GM12873 (cell line): ENCODE results near the gene KCNMA1.

Experiments used
- TF ChIP-seq, protein P1 (sequence below): IDR thresholded peaks from 2 replicates; pipeline ENCODE4 v1.5.1; 2012; ENCODE audit warnings: low read depth, mild to moderate bottlenecking, moderate library complexity, low read length, control low read depth; ENCODE audit not compliant: insufficient read depth; ENCODE audit errors: missing control alignments

KCNMA1 gene

DNA sequence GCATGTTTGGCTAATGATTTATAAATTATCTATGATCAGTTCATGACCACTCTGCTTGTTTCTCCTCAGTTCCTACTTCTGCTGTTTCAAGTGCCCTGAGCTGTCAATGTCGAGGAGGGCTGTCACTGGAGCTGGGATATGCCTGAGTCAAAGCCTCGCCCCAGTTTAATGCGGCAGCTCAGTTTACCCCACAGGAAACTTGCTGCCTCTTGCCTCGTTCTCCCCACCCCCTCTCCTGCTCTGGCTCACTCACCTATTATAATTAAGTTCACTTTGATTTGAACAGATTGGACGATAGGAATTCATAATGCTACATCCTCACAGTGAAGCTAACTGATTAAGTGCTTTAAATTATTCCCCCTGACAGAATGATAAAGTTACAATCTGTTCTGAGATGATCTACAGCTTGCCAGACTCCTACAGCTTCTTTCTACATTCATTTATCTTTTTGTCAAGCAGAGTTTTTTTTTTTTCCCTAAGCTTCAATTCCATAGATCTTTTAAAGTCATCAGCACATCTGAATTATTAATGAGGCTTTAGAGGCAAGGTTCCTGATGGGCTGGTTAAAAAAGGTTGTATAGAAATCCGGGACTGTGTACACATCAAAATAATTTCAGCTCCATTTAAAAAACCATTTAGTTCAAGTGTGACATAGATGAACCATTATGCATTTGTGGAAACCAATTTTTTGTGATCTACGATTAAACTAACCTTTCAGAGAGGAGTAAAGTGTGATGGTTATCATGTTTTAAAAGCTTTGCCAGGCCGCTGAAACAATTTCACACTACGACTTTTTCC lies 758.3 kb downstream of the KCNMA1 start:
- TF ChIP-seq, protein P1, sequence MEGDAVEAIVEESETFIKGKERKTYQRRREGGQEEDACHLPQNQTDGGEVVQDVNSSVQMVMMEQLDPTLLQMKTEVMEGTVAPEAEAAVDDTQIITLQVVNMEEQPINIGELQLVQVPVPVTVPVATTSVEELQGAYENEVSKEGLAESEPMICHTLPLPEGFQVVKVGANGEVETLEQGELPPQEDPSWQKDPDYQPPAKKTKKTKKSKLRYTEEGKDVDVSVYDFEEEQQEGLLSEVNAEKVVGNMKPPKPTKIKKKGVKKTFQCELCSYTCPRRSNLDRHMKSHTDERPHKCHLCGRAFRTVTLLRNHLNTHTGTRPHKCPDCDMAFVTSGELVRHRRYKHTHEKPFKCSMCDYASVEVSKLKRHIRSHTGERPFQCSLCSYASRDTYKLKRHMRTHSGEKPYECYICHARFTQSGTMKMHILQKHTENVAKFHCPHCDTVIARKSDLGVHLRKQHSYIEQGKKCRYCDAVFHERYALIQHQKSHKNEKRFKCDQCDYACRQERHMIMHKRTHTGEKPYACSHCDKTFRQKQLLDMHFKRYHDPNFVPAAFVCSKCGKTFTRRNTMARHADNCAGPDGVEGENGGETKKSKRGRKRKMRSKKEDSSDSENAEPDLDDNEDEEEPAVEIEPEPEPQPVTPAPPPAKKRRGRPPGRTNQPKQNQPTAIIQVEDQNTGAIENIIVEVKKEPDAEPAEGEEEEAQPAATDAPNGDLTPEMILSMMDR = no peak

DNA sequence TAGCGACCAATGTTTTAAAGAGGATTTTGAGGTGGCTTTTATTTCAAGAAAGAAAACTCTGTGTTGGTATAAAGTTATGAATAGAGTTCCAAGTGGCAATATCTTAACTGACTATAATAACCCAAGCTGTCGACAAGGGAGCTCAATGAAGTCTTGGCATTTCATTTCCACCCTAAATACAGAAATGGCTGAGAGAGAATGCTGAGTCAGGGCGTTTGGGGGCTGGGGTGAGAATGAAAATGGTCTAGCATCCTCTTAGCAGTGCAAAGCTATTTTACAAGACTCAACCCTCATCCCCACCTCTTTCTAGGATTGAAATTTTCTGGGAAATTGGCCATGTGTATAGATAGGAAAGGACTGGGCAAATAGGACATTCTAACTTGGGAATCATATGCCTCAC lies 759.1 kb downstream of the KCNMA1 start:
- TF ChIP-seq, protein P1 = no peak

DNA sequence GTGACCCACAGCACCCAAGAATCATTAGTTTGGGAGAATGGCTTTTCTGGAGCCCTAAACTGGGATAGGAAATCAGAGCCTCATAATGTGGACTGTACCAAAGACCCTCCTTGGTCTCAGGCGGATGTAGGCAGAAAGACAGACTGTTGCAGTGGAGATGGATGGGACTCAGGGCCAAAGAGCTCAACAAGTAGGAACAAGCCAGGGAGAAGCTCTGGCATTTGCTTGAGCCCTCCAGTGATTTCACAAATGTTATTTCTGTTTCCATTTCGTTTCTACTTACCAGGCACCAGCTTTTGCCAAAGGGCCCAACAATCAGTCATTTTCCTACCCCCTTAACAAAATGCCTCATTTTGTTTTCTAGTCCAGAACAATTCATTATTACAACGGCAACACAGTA lies 762.7 kb downstream of the KCNMA1 start:
- TF ChIP-seq, protein P1 = no peak

DNA sequence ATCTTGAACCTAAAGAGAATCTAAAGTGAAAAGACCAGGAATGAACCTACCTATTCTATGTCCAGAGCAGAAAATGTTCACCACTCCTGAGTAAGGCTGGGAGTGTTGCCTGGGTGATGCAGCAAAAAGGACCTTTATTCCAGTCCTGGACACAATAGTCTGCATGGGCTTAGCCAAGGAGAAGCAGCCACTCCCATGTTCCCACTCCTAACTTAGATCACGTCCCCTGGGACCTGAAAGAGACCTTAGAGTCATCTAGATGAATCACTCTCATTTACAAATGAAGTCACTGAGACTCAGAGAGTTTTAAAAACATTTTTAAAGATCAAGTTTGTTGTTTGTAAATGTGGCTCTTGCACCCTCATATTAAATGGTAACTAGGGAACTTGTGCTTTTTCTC lies 763.4 kb downstream of the KCNMA1 start:
- TF ChIP-seq, protein P1 = no peak

DNA sequence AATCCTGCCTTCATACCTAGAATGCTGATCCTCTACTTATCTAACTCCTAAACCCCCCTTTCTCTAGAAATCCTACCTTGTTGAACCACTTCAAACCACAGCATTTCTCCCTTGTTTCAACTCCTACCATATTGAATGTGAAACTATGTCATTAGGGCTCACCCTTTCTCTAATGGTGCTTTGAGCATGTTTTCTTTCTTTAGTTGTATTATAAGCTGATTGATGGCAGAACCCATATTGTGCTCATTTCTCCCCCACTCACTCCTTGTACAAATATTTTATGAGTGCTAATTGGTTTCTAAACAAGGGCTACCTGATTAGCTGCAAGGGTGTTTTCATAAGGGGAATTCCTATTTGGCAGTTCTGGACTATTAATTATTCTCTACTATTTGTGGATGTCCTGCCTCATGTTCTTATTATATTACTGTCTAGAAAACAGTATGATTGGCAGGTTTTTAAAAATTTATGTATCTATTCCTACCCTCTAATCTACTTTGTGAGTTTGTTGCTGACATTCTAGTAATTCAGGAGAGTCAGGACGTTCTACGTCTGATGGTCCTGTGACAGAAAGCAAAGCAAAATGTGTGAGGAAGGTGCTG lies 765.8 kb downstream of the KCNMA1 start:
- TF ChIP-seq, protein P1 = no peak

DNA sequence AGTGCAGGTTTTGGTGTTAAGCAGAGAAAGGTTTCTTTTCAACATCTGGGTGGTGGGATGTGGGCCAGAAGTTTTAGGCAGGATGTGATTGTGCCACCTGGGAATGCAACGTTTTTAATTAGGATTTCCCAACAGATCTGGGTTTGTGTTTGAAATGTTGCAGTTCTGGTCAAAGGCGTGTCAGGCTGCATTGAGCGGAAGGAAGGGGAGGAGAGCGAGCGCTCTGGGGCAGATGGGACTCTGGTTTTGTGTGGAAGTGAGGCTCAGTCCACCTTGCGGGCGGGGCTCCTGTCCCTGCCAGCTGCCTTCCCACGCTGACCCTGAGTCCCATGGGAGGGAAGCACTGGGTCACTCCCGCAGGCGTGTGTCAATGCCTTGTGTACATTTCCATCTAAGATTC lies 767.7 kb downstream of the KCNMA1 start:
- TF ChIP-seq, protein P1 = no peak

DNA sequence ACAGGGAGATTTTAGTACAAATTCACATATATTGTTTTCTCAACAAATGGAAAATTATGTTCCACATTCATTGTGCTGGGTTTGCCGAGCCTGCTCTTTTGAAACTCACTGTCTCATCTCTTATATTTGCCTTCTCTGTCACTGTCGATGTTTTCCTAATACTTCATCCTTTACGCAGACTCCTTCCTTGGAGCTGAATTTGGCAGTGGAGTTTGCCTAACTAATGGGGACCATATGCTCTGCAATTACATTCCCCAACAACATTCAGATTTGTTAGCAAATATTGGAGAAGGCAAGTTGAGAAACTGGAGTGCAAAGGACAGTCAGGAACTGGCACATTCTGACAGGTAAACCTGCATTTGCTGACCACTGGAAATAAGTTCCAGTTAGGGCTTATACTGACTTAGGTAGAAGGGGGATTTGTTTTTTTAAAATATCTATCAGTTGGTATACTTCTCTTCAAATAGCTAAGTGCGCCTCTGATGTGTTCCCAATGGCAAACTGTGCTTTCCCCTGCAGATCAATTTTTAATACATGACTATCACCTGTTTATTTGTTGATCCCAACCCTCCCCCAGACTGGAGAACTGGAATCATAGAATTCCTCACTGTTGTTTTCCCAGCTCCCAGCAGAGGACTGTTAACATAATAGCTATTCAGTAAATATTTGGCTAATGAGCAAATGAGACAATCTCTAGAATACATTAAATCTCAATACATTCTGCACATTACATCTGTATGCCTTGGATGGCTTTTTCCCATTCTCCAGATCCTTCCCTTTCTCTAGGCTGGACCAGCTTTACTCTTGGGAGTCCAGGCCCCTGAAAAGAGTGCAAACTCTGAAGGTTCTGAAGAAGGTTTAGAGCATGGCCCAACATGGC lies 769.3 kb downstream of the KCNMA1 start:
- TF ChIP-seq, protein P1 = no peak
